OCI-M2 (cell line): Measurements from ENCODE around the gene IPMK.
A peak's percentile ranks its signal among the peaks of the same experiment; 100 is the strongest.

Source experiments
- DNase-seq: peaks from one replicate; lab custom pipeline; 2025; ENCODE audit not compliant: unreplicated experiment; lab: John Stamatoyannopoulos, UW

Gene IPMK

DNA sequence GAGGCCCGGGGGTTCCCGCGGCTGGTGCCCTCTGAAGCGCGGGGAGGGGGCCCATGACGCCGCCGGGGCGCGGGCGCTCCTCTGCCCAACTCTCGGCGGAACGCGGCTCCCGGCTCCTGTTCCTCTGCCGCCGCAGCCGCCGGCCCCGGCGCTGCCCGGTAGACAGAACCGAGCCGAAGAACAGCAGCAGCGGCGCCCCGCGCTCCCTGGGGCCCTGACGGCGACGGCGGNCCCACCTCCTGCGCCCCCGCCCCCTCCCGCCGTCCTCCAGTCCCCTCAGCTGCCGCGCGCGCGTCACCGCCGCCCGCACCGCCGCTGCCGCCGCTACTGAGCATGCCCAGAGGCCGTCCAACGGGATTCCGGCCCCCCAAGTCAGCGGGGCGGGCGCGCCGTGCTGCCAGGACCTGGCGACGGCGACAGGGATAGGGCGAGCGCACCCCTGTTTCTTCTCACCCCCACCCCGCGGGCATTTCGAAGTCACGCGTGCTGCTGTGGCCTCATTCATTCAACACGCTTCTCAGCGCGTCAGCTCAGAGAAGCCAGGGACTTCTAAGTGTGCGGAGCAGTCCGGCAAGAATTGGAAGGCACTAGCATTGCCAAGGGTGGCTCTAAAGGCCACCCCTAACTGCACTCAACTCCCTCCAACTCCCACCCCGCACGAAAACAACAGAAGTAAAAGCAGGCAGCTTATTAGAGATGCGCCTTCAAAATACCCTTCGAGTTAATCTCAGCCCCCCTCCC lies at the start of gene IPMK:
Gene IPMK (minus strand): TSS at position 182 of the 741 bp plus-strand sequence. CDS start 283 bp downstream, outside the sequence.
- DNase-seq = no peak

DNA sequence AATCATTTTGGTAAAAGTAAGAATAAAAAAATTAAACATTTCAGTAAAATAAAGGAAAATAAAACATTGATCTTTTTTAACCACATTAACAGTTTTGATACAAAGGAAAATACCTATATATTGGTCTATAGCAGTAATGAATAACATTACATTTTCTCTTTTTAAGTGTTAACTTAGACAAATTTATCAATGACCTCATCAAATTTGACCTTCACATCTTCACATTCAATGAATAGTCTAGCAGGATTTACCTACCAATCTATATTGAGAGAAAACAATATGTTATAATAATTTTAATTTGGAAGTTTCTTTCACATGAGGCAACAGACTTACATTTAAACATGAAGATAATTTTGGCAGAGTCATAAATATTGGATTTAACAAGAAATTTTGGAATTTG lies 49.2 kb upstream of the IPMK start:
- no peak for DNase-seq

DNA sequence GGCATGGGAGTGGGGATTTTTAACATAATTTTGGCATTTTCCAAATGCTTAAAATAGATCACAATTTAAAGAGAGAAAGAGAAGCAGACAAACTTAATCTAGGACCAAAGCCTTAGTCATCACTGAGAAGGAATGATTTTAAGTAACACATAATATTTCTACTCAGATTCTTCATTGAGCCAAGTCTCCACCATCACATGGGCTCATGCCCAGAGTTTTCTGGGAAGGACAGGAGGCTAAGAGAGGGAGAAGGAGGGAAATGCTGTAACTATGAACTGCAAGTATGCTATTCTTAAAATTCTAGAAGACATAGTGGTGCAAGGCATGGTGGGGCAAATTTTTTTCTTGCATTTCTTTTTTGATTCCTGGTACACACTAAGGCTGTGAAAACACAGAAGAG lies 43.3 kb upstream of the IPMK start:
- no peak for DNase-seq

DNA sequence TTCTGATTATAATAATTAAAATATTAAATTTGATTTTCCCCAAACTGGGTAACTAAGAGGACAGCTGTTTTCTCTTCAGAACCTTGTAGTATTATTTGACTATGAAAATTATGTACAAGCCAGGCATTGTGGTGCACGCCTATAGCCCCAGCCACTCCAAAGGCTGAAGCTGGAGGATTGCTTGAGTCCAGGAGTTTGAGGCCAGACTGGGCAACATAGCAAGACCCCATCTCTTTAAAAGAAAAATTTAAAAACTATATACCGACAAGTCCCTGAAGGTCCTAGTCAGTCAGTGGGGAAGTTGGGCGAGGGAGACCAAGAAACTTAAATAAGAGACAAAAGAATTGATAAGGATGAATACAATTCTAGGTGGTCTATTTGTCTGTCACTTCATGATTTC lies 40.0 kb upstream of the IPMK start:
- no peak for DNase-seq

DNA sequence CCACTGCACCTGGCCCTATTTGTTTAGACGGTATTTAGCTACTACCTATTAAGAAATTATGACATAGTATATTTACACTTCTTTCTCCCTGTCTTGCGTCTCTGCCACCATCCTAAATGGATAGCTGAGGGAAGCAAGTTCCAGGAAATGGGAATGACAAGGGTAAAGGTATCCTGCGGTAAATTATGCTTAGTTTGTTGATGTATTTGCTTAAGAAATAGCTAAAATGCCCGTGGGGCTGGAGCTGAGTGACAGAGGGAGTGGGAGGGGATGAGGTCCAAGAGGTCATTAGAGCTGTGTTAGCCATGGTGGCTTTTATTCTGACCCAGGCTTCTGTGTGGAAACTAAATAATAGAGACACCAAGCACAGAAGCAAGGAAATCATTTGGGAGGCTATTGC lies 38.1 kb upstream of the IPMK start:
- no peak for DNase-seq

DNA sequence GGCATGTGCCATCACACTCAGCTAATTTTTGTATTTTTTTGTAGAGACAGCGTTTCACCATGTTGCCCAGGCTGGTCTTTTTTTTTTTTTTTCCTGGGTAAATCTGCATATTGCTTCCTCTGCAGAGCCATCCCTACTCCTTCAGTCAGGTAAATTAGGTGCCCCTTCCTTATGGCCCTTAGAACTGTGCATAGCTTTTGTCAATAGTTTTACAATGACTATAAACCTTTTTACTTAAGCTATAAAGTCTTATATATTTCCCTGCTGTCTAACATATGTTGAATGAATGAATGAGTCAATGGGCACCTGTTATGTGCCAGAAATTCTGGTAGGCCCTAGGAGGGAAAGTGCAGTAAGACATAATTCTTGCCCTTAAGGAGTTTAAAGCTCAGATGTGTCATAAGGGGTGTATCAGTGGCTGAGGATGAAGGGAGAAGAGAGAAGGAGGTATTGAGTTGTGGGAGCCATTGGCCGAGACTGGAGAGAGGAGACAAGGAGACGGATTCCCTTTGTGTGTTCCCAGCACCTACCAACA lies 36.5 kb upstream of the IPMK start:
- DNase-seq = no peak

DNA sequence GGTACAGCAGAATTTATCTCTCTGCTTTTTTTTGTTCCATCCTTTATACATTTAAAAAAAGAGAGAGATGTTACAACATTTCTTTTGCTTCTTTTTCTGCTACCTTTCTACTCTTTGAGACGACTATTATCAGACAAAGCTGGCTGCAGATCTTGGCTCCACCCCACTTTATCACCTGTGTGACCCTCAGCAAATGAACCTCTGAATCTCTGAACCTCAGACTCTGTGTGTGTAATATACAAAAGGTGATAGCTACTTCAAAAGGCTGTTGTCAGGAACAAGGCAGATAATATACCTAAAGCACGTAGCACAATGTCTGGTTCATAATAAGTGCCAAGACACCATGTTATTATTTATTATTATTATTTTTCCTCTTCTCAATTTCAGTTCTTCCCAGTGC lies 34.6 kb upstream of the IPMK start:
- no peak for DNase-seq

DNA sequence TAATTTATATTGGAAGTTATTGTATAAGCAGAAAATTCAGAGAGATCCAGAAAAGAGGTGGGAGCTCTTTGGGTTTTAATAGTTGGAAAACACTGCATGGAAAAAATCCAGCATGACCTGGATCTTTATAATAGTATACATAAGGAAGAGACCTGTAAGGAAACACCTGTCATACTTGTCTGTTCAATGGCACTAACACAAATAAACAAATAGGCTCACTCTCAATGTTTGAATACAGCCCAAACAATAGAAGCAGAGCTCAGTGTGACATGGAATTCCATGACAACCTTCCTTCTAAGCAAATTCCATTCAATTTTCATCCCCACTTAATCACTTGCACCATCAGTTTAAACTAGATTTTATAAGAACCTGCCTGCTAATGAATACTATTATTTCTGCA lies 33.0 kb upstream of the IPMK start:
- no peak for DNase-seq

DNA sequence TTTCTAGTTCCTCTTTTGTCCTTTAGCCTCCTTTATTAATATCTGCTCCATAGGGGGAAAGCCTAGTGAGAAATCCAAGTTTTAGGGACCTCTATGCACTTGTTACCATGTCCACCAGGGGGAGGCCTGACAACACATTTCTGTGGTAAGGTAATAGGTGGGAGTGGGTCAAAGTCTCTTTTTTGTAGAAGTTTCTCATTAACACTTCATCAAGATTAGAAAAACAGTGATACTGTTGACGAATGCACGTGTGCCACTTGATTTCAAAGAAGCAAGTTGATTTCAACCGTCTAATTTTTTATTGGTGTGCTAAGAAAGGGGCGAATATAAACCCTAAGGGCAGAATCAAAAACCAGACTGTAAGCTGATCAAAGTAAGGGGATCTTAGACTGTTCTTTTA lies 31.9 kb upstream of the IPMK start:
- no peak for DNase-seq

DNA sequence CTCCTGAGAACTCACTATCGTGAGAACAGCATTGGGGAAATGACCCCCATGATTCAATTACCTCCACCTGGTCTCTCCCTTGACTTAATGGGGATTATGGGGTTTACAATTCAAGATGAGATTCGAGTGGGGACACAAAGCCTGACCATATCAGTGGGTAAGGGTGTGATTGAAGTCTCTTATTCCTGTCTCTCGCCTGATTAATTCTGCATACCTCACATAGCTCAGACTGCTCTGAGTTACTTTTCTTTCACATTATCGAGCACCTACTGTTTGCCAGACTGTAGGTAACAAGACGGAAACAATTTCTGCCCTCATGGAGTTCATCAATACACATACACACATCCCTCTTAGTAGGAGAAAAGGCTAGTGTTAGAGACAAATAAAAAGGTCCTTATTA lies 26.3 kb upstream of the IPMK start:
- DNase-seq = no peak

DNA sequence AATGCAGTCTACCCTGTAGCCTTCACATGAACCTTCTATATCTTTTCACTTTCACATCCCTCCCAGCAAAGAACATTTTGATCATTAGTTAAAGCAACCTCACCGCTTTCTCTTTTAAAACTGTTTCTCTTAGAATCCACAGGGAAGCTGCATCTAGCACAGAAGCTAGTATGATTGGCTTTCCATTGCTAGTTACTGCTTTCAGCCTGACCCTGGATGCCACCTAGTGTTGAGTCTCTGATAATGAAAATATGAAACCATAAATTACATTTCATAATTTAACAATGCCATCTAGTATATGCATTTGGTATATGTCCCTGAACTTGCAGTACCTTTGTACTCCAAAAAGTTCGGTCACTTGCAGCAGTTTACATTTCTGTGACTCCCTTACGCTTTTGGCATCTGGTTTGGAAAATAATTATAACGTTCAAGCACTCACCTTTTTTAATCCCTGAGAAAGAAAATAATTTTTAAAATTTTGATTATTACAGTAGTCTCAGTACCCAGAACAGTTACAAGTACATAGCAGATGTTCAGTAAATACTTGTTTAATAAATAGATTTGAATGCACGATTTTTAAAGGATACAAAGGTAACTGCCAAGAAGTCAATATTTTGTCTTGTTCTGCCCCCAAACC lies 24.0 kb upstream of the IPMK start:
- DNase-seq = no peak

DNA sequence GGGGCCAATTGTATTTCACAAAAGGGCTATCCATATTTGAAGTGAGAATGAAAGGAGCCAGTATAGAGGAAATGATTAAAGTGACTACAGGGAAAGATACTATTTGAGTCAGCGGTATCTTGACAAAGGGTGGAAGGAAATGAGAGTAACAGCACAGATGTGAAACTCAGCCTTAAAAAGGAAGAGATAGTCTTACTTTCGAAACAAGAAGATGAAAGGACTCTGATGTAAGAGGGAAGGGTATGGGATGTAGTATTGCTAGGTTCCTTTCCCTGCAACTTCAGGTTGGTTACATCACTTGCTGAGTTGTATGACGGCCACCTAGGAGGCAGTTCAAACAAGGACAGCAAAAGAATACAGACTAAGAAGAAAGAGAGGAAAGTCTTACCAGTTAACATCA lies 14.9 kb upstream of the IPMK start:
- no peak for DNase-seq

DNA sequence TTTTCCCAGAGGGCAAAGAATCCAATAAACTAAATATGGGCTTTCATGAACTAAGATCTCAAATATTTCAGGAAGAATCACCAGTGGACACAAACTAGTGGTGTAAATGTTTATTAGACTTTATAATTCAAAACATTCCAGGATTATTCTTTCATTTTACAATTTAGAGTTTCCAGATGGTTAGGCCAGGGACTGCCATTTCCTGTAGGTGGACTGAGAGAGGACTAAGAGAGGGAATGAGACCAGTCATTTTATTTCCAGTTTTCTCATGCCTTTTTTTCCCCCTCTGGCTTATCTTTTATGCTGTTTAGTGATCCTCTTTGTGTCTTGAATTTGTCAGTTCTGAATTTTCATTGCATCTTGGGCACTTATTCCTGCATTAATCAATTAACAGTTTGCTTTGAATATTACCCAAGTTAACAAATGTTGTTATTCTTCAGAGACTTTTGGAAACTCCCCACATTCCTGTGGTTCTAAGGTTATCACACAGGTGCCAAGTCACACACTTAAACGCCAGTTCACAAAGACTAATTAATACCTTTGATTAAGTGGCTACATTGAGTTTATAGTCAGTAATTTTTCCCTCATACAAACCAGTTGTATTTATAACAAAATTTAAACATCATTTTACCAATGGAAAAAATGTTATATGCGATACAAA lies 13.5 kb upstream of the IPMK start:
- DNase-seq = no peak

DNA sequence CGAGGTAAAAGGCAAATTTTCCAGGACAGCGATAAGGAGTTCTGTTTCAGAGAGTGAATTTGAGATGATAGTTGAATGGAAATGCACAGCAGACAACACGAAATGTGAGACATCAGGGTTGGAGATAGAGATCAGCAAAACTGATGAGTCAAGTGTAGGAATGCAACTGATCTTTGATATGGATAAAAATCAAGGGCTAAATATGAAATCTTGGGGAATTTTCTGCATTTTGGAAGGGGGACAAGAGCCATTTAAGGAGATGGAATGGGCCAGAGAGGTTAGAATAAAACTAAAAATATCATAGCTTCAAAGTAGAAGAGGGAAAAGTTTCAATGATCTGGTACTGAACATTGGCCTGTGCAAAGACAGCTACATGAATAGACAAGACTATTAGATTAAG lies 12.8 kb upstream of the IPMK start:
- no peak for DNase-seq

DNA sequence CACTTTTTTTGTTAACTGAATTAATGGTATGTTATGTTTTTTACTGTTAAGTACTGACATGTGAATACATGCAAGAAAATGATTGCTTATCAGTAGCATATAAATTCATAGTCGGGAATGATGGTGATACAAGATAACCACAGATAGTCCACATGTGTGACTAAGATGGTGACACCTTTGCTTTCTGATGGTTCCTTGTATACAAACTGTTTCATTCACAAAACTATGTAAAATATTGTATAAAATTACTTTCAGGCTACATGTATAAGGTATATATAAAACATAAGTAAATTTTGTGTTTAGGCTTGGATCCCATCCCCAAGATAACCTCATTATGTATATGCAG lies 11.2 kb upstream of the IPMK start:
- no peak for DNase-seq

DNA sequence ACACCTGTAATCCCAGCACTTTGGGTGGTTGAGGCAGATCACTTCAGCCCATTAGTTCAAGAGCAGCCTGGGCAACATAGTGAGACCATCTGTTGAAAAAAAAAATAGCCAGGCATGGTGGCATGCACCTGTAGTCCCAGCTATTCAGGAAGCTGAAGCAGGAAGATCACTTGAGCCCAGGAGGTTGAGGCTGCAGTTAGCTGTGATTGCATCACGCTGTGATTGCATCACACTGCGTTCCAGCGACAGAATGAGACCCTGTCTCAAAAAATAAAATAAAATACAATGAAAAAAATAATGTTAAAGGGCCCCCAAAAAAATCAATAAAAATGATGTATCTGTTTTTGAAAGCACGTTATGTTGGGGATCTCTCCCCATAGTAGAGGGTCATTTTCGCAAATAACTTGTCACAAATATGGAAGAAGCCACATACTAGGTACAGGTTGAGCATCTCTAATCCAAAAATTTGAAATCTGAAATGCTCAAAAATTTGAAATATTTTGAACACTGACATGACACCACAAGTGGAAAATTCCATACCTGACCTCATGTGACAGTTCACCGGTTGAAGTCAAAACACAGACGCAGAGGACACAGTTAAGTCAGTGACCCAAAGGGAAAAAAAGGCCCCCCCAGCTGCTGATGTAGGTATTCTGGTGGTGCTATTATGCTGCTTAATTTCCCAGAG lies 10.7 kb upstream of the IPMK start:
- DNase-seq = no peak

DNA sequence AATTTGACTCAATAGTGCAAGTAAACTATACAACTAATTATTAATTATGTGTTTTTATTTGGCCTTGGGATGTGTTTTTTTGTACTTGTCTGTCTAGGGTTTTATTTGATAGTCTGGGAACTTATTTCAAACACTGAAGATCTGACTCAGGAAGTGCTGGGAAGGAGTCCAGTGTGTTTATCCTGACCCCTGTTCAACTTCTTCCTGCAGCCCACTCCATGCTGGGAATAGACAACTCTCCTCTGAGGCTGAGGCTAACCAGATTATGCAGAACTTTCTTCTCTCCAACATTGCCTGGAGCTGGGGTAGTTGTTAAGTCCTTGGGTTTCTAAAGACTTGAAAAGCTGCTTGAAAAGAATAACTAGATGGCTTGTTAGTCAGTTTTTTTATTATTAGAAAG lies 8.2 kb upstream of the IPMK start:
- no peak for DNase-seq

DNA sequence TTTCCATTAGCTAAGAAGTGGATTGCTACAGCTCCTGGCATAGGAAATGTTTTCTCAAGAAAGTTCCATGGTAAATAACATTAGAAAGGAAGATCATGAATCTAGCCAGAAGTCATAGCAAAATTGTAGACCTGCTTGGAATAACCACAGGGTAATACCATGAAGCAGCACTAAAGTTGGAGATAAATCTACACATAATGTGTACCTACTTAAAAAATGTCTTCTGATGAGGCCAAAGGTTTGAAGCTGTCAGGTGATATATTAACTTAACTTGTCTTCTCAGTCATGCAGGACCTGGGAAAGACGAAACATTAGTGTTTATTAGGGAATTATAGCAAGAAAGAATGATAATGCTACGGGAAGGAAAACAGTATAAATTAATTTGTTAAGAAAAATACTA lies 7.6 kb upstream of the IPMK start:
- DNase-seq = no peak

DNA sequence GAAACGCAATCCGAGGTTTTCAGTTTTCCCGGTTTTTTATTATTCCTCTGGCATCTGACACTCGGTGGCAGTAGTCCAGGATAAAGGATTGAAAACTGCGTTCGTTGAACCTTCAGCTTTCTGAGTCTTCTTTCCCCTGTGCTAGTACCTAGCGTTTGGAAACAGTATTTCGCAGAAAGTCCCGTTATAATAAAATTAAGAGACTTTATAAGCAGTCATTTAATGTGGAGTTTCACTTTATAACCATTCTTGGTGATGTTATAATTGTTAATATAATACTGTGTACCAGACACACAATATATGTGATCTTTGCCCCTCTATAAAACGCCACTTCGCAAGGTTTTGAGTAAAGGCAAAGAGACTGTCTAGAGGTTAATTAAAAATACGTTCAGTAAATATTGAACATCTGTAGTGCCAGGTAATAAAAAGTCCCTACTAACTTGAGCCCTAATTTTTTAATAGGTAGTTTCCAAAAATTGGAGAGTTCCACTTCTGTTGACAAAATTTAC lies 2.1 kb upstream of the IPMK start:
- DNase-seq = no peak

DNA sequence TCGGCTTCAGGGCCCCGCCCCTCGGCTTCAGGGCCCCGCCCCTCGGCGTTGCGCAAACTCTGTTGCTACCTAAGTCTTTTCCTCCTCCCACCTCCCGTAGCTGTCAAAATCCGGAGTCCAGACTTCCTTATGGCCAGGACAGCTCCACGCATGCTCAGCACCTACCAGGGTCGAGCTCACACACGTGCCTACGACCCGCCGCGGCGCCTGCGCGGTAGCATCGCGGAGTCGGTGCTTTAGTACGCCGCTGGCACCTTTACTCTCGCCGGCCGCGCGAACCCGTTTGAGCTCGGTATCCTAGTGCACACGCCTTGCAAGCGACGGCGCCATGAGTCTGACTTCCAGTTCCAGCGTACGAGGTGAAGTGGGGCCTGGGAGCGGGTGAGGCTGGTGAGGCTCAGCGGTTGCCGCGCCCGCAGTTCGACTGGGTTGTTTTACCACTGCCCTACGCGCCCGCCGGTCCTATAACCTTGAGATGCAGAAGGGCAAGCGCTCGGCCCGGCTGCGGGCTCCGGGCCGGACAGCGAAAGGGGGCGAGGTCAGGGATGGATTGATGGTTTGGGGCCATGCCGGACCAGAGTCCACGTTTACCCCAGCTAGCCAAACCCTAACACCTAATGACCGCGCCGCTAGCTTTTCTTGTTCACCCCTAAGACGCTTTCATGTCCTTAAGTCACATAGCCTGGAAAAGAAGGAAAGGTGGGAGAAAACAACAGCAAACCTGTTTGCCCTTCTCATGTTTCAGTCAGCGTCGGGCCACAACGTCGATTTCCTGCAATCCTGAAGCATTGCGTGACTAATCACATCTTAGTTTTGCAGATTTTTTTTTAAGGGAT lies 1.5 kb upstream of the IPMK start, which contains the start of gene CISD1:
Gene CISD1 (plus strand): TSS at position 217 of the 836 bp plus-strand sequence. CDS start 112 bp downstream, at position 329.
- DNase-seq = peak; percentile 31
